ENCODE results near the gene EXPH5. TPM values are rescaled to one million over a fixed set of nuclear protein-coding genes. Genes with fewer than 3 reads are reported as not detected.

The EXPH5 gene
- total and polyA plus RNA-seq, 2 donors (not counting 1 experiment from before 2014, with no cell fraction given) = 0.12 to 0.37 TPM

DNA sequence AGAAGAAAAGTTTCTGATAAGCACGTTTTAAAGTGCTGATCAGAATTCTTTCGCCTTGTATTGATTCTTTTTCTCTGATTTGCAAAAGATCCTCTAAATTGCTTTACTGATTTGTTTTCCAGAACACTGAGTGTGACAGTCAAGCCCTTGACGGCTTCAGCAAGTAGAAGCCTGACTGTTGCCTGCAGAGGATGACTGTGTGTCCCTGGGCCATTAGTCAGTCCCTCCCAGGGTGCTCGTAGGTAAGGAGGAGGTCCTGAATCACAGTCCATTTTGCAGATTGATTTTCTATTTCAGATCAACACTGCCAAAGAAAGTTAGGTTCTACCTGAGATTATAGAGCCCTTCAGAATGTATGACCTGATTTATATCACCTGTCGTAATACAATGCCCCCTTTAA, 56.8 kb downstream of the EXPH5 start:
- Mint-ChIP-seq H3K4me1 (no peaks in the 10 kb centered on the region), H3K4me3 (no peak overlapping the region), H3K27ac (no peak overlapping the region), H3K9me3 (ENCODE audit: insufficient read depth) (no peaks in the 10 kb centered on the region), H3K27me3 (peaks cover 13% of the 10 kb centered on the region)
- DNase-seq = no peak
- no peak for ATAC-seq (ENCODE audit: low read depth)
- H3K36me3 ChIP-seq (replicated peaks in 1 of 2; ENCODE audit: control extremely low read depth in 1 of 2, control insufficient read depth in 1 of 2, extremely low read depth in 1 of 2, insufficient read depth in 2 of 2, low read length in 1 of 2) = no peaks in the 10 kb centered on the region
- no peaks in the 10 kb centered on the region for H3K4me1 ChIP-seq (ENCODE audit: control insufficient read depth in 2 of 2, insufficient read depth in 2 of 2, low read length in 2 of 2)
- H3K27me3 ChIP-seq (replicated peaks in 1 of 4; ENCODE audit: control extremely low read depth in 1 of 4, control insufficient read depth in 3 of 4, insufficient read depth in 4 of 4, low read length in 3 of 4) = no peaks in the 10 kb centered on the region
- H3K27ac ChIP-seq (ENCODE audit: low read length in 2 of 2) = no peak overlapping the region
- no peak overlapping the region for H2AFZ ChIP-seq (ENCODE audit: insufficient read depth, low read depth, low read length, poor library complexity, severe bottlenecking)
- ChIA-PET CTCF (no interaction called here), POLR2A (no interaction called here)
- 93% methylated on average over 3 of the region's 5 CpGs for WGBS (ENCODE audit: insufficient coverage)
- no peak overlapping the region for H3K4me3 ChIP-seq (ENCODE audit: control extremely low read depth in 1 of 5, extremely low read depth in 1 of 5, insufficient read depth in 1 of 5, low read depth in 2 of 5, low read length in 4 of 5)
- H4K20me1 ChIP-seq (ENCODE audit: control insufficient read depth, insufficient read depth, low read length, poor library complexity, severe bottlenecking) = no peaks in the 10 kb centered on the region
- TF ChIP-seq, protein P1, sequence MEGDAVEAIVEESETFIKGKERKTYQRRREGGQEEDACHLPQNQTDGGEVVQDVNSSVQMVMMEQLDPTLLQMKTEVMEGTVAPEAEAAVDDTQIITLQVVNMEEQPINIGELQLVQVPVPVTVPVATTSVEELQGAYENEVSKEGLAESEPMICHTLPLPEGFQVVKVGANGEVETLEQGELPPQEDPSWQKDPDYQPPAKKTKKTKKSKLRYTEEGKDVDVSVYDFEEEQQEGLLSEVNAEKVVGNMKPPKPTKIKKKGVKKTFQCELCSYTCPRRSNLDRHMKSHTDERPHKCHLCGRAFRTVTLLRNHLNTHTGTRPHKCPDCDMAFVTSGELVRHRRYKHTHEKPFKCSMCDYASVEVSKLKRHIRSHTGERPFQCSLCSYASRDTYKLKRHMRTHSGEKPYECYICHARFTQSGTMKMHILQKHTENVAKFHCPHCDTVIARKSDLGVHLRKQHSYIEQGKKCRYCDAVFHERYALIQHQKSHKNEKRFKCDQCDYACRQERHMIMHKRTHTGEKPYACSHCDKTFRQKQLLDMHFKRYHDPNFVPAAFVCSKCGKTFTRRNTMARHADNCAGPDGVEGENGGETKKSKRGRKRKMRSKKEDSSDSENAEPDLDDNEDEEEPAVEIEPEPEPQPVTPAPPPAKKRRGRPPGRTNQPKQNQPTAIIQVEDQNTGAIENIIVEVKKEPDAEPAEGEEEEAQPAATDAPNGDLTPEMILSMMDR (IDR thresholded peaks at IDR 0.05) = no peak
- no peak for TF ChIP-seq EZH2 (IDR thresholded peaks at IDR 0.05; ENCODE audit: borderline replicate concordance, insufficient read depth, low read depth, low read length, poor library complexity, severe bottlenecking)
- H3K9me3 ChIP-seq (ENCODE audit: control extremely low read depth in 1 of 3, control insufficient read depth in 2 of 3, insufficient read depth in 1 of 3, low read length in 2 of 3) = no peaks in the 10 kb centered on the region
- no peak overlapping the region for H3K9ac ChIP-seq (ENCODE audit: low read length)
- H3K79me2 ChIP-seq (ENCODE audit: control insufficient read depth, insufficient read depth, low read length) = no peaks in the 10 kb centered on the region
- intact Hi-C loops (cut with micrococcal nuclease) = no loop called here
- no peak overlapping the region for H3K4me2 ChIP-seq (replicated peaks; ENCODE audit: low read depth, low read length, poor library complexity, severe bottlenecking)

DNA sequence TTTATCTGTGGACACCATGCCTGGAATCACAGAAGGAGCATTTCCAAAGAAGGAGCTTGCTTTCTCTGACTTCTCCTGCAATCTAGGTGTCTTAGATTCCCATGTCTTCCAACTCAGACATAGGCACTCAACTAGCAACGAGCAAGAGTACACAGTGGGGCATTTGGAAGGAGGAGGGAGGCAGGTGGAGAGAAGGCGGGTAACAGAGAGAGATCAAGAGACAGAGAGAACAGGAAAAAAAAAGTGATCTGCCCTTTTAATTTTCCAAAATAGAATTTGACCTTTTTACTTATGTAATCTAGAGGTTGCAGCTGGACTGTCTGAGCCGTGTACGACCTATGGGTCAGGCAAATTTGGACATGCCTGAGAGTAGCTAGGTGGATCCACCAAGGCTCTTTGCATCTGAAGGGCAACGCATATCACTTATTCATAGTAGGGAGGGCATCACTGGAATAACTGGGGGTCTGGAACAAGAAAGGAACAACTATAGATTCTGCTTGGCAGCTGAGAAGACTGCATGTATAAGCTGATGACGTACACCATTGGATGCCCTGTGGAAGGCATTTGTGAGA, 58.1 kb downstream of the EXPH5 start:
- DNase-seq (no peak), ATAC-seq (ENCODE audit: low read depth) (no peak)
- H3K27me3 ChIP-seq (replicated peaks in 1 of 4; ENCODE audit: control extremely low read depth in 1 of 4, control insufficient read depth in 3 of 4, insufficient read depth in 4 of 4, low read length in 3 of 4) = no peaks in the 10 kb centered on the region
- H3K4me2 ChIP-seq (replicated peaks; ENCODE audit: low read depth, low read length, poor library complexity, severe bottlenecking) = no peak overlapping the region
- no peaks in the 10 kb centered on the region for H3K9me3 ChIP-seq (ENCODE audit: control extremely low read depth in 1 of 3, control insufficient read depth in 2 of 3, insufficient read depth in 1 of 3, low read length in 2 of 3)
- H3K27ac ChIP-seq (ENCODE audit: low read length in 2 of 2) = no peak overlapping the region
- Mint-ChIP-seq H3K4me1 (no peaks in the 10 kb centered on the region), H3K4me3 (no peak overlapping the region), H3K9me3 (ENCODE audit: insufficient read depth) (no peaks in the 10 kb centered on the region), H3K27me3 (peaks cover 13% of the 10 kb centered on the region), H3K27ac (no peak overlapping the region)
- TF ChIP-seq, protein P1 (IDR thresholded peaks at IDR 0.05) = no peak
- TF ChIP-seq EZH2 (IDR thresholded peaks at IDR 0.05; ENCODE audit: borderline replicate concordance, insufficient read depth, low read depth, low read length, poor library complexity, severe bottlenecking) = no peak
- no peaks in the 10 kb centered on the region for H3K36me3 ChIP-seq (replicated peaks in 1 of 2; ENCODE audit: control extremely low read depth in 1 of 2, control insufficient read depth in 1 of 2, extremely low read depth in 1 of 2, insufficient read depth in 2 of 2, low read length in 1 of 2)
- WGBS (ENCODE audit: insufficient coverage) = 92% methylated on average over 5 of the region's 6 CpGs
- POLR2A ChIA-PET = no interaction called here
- H2AFZ ChIP-seq (ENCODE audit: insufficient read depth, low read depth, low read length, poor library complexity, severe bottlenecking) = no peak overlapping the region
- no peak overlapping the region for H3K4me3 ChIP-seq (ENCODE audit: control extremely low read depth in 1 of 5, extremely low read depth in 1 of 5, insufficient read depth in 1 of 5, low read depth in 2 of 5, low read length in 4 of 5)
- CTCF ChIA-PET = no interaction called here
- H3K4me1 ChIP-seq (ENCODE audit: control insufficient read depth in 2 of 2, insufficient read depth in 2 of 2, low read length in 2 of 2) = no peaks in the 10 kb centered on the region
- intact Hi-C loops (cut with micrococcal nuclease) = no loop called here
- H3K79me2 ChIP-seq (ENCODE audit: control insufficient read depth, insufficient read depth, low read length) = no peaks in the 10 kb centered on the region
- H4K20me1 ChIP-seq (ENCODE audit: control insufficient read depth, insufficient read depth, low read length, poor library complexity, severe bottlenecking) = no peaks in the 10 kb centered on the region
- no peak overlapping the region for H3K9ac ChIP-seq (ENCODE audit: low read length)
